DOHH2 (cell line): ENCODE data around the gene NFAT5.

Experiments
- H3F3A ChIP-seq: fragments of 200-600 bp; sonication (generic), shearing (Covaris generic); 2 replicates; pipeline ENCODE4 v1.6.0; 2016; ENCODE audit warnings: antibody characterized with exemption, mild to moderate bottlenecking; ENCODE audit not compliant: control insufficient read depth, insufficient read depth
- H3K27ac ChIP-seq: fragments of 200-600 bp; sonication (generic); 2 replicates; pipeline ENCODE4 v1.5.1; 2014; ENCODE audit warnings: low read depth, mild to moderate bottlenecking, low read length, moderate library complexity
- H3K27me3 ChIP-seq: fragments of 200-600 bp; sonication (generic); 2 replicates; pipeline ENCODE4 v1.6.1; 2014; ENCODE audit warnings: mild to moderate bottlenecking, low read length, mixed read lengths; ENCODE audit not compliant: control insufficient read depth
- H3K36me3 ChIP-seq: fragments of 200-600 bp; sonication (generic); 2 replicates; pipeline ENCODE4 v1.6.1; 2014; ENCODE audit warnings: mild to moderate bottlenecking, low read length, moderate library complexity, mixed read lengths; ENCODE audit not compliant: control insufficient read depth
- H3K4me1 ChIP-seq: fragments of 200-600 bp; sonication (generic); 2 replicates; pipeline ENCODE4 v1.6.1; 2014; ENCODE audit warnings: mild to moderate bottlenecking, low read length, mixed read lengths; ENCODE audit not compliant: control insufficient read depth
- H3K4me2 ChIP-seq: fragments of 200-600 bp; sonication (generic); 2 replicates; pipeline ENCODE4 v1.6.0; 2014; ENCODE audit warnings: mild to moderate bottlenecking, low read length, moderate library complexity
- H3K4me3 ChIP-seq: fragments of 200-600 bp; sonication (generic); 2 replicates; pipeline ENCODE4 v1.5.1; 2014; ENCODE audit warnings: mild to moderate bottlenecking, low read length, mixed read lengths
- H3K79me2 ChIP-seq: fragments of 200-600 bp; sonication (generic); 2 replicates; pipeline ENCODE4 v1.6.1; 2014; ENCODE audit warnings: mild to moderate bottlenecking, low read length, mixed read lengths; ENCODE audit not compliant: control insufficient read depth
- H3K9me2 ChIP-seq: fragments of 200-600 bp; sonication (generic); replicated peaks from 2 replicates; pipeline ENCODE4 v1.6.1; 2014; ENCODE audit warnings: mild to moderate bottlenecking, low read length, mixed read lengths; ENCODE audit not compliant: control insufficient read depth
- H3K9me3 ChIP-seq: fragments of 200-600 bp; sonication (generic); 2 replicates; pipeline ENCODE4 v1.6.1; 2014; ENCODE audit warnings: antibody characterized with exemption, low read length, mixed read lengths; ENCODE audit not compliant: control insufficient read depth, insufficient read depth
- H4K20me1 ChIP-seq: fragments of 200-600 bp; sonication (generic); 2 replicates; pipeline ENCODE4 v1.6.0; 2014; ENCODE audit warnings: low read depth, mild to moderate bottlenecking, antibody characterized with exemption, low read length, moderate library complexity; ENCODE audit not compliant: control insufficient read depth, insufficient read depth
- EZH2phosphoT487 ChIP-seq: fragments of 200-600 bp; sonication (generic); IDR thresholded peaks from 2 replicates; pipeline ENCODE4 v1.6.1; 2017; ENCODE audit warnings: borderline replicate concordance, mild to moderate bottlenecking, antibody characterized with exemption, low read length, moderate library complexity, mixed read lengths
- TF ChIP-seq, protein P1 (sequence below): fragments of 200-600 bp; sonication (generic); IDR thresholded peaks from one replicate; pipeline ENCODE4 v1.5.1; 2014; ENCODE audit warnings: antibody characterized with exemption, mild to moderate bottlenecking, low read depth, low read length; ENCODE audit not compliant: poor library complexity, severe bottlenecking

Gene NFAT5

GRCh38 chr16:69720822-69721430, 155.2 kb downstream of the NFAT5 start:
- H3K9me2 ChIP-seq, result no peaks in the 10 kb centered on the region
- H3K4me1 ChIP-seq, result peaks cover 9% of the 10 kb centered on the region
- no peak overlapping the region for H3K4me2 ChIP-seq
- no peaks in the 10 kb centered on the region for H3K27me3 ChIP-seq
- no peaks in the 10 kb centered on the region for H3K9me3 ChIP-seq
- H3F3A ChIP-seq, result no peaks in the 10 kb centered on the region
- no peak overlapping the region for H3K4me3 ChIP-seq
- H3K36me3 ChIP-seq, result no peaks in the 10 kb centered on the region
- H3K79me2 ChIP-seq, result no peaks in the 10 kb centered on the region
- TF ChIP-seq, protein P1, sequence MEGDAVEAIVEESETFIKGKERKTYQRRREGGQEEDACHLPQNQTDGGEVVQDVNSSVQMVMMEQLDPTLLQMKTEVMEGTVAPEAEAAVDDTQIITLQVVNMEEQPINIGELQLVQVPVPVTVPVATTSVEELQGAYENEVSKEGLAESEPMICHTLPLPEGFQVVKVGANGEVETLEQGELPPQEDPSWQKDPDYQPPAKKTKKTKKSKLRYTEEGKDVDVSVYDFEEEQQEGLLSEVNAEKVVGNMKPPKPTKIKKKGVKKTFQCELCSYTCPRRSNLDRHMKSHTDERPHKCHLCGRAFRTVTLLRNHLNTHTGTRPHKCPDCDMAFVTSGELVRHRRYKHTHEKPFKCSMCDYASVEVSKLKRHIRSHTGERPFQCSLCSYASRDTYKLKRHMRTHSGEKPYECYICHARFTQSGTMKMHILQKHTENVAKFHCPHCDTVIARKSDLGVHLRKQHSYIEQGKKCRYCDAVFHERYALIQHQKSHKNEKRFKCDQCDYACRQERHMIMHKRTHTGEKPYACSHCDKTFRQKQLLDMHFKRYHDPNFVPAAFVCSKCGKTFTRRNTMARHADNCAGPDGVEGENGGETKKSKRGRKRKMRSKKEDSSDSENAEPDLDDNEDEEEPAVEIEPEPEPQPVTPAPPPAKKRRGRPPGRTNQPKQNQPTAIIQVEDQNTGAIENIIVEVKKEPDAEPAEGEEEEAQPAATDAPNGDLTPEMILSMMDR, result no peak
- no peak for TF ChIP-seq EZH2phosphoT487
- no peak overlapping the region for H3K27ac ChIP-seq
- no peaks in the 10 kb centered on the region for H4K20me1 ChIP-seq

DNA sequence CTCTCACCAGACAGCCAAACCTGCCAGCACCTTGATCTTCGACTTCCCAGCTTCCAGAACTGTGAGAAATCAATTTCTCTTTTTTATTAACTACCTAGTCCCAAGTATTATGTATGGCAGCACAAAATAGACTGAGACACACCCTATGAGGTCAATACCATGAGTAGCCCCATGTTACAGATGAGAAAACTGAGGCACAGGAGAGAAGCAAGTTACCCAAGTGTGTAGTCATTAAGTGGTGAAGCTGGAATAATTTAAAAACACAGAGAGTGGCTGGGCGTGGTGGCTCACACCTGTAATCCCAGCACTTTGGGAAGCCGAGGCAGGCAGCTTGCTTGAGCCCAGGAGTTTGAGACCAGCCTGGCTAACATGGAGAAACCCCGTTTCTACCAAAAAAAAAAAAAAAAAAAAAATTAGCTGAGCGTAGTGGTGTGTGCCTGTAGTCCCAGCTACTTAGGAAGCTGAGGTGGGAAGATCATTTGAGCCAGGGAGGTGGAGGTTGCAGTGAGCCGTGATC, 155.7 kb downstream of the NFAT5 start:
- no peaks in the 10 kb centered on the region for H3K27me3 ChIP-seq
- no peaks in the 10 kb centered on the region for H3K9me2 ChIP-seq
- TF ChIP-seq, protein P1, result no peak
- TF ChIP-seq EZH2phosphoT487, result no peak
- H3K27ac ChIP-seq, result no peak overlapping the region
- H3K36me3 ChIP-seq, result no peaks in the 10 kb centered on the region
- H4K20me1 ChIP-seq, result no peaks in the 10 kb centered on the region
- no peak overlapping the region for H3K4me2 ChIP-seq
- no peaks in the 10 kb centered on the region for H3K79me2 ChIP-seq
- no peak overlapping the region for H3K4me3 ChIP-seq
- H3F3A ChIP-seq, result no peaks in the 10 kb centered on the region
- H3K9me3 ChIP-seq, result no peaks in the 10 kb centered on the region
- peaks cover 12% of the 10 kb centered on the region for H3K4me1 ChIP-seq

DNA sequence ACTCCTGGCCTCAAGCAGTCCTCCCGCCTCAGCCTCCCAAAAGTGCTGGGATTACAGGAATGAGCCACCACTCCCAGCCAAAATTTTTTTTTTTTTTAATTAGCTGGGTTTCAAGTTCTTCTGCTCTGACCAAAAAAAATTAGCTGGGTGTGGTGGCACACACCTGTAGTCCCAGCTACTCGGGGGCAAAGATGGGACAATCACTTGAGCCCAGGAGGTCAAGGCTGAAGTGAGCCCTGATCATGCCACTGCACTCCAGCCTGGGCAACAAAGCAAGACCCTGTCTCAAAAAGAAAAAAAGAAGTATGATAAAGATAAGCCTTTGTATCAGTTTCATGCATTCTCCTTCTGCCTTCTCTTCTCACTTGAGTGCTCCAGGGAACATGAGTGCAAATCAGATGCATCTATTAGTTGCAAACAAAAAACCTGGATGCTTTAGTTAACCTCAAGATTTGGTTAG, 158.7 kb downstream of the NFAT5 start:
- no peaks in the 10 kb centered on the region for H3K36me3 ChIP-seq

More for the DNA sequence above, 158.7 kb downstream of the NFAT5 start:
- H3K9me2 ChIP-seq, result no peaks in the 10 kb centered on the region
- no peaks in the 10 kb centered on the region for H4K20me1 ChIP-seq
- H3K4me2 ChIP-seq, result no peak overlapping the region
- no peak for TF ChIP-seq EZH2phosphoT487
- TF ChIP-seq, protein P1, result no peak
- H3F3A ChIP-seq, result no peaks in the 10 kb centered on the region
- no peaks in the 10 kb centered on the region for H3K9me3 ChIP-seq
- no peaks in the 10 kb centered on the region for H3K27me3 ChIP-seq
- peaks cover 3% of the 10 kb centered on the region; the same call in 1 of the 2 replicates for H3K79me2 ChIP-seq
- H3K4me3 ChIP-seq, result no peak overlapping the region
- no peak overlapping the region for H3K27ac ChIP-seq
- peaks cover 21% of the 10 kb centered on the region for H3K4me1 ChIP-seq
